MM.1S (cell line): Measurements from ENCODE around the gene CMTM4.

Experiments used
- DNase-seq: peaks from one replicate; pipeline ENCODE4 v3.0.0-alpha.2; 2015
- H2AFZ ChIP-seq: fragments of 300-600 bp; sonication (generic); 2 replicates; pipeline ENCODE4 v1.6.0; 2016; ENCODE audit warnings: antibody characterized with exemption, low read length
- H3F3A ChIP-seq: fragments of 300-600 bp; sonication (generic); 2 replicates; pipeline ENCODE4 v1.6.1; 2016; ENCODE audit warnings: mild to moderate bottlenecking, antibody characterized with exemption, low read length, moderate library complexity, mixed read lengths; ENCODE audit not compliant: insufficient read depth
- H3K27ac ChIP-seq: fragments of 300-600 bp; sonication (generic); 2 replicates; pipeline ENCODE4 v1.5.1; 2016; ENCODE audit warnings: mild to moderate bottlenecking, low read length
- H3K27me3 ChIP-seq: fragments of 300-600 bp; sonication (generic); replicated peaks from 2 replicates; pipeline ENCODE4 v1.6.0; 2016; ENCODE audit warnings: low read length; ENCODE audit not compliant: insufficient read depth
- H3K36me3 ChIP-seq: fragments of 300-600 bp; sonication (generic); replicated peaks from 2 replicates; pipeline ENCODE4 v1.6.1; 2016; ENCODE audit warnings: mild to moderate bottlenecking, low read length, mixed read lengths; ENCODE audit not compliant: insufficient read depth
- H3K4me1 ChIP-seq: fragments of 300-600 bp; sonication (generic); 2 replicates; pipeline ENCODE4 v1.6.1; 2016; ENCODE audit warnings: low read length, mixed read lengths
- H3K4me2 ChIP-seq: fragments of 300-600 bp; sonication (generic); 2 replicates; pipeline ENCODE4 v1.6.0; 2016; ENCODE audit warnings: low read depth, low read length
- H3K4me3 ChIP-seq: fragments of 300-600 bp; sonication (generic); 2 replicates; pipeline ENCODE4 v1.5.1; 2016; ENCODE audit warnings: low read length, mixed read lengths
- H3K79me2 ChIP-seq: fragments of 300-600 bp; sonication (generic); 2 replicates; pipeline ENCODE4 v1.6.1; 2016; ENCODE audit warnings: mixed run types, low read length, mixed read lengths
- H3K9ac ChIP-seq: fragments of 300-600 bp; sonication (generic); 2 replicates; pipeline ENCODE4 v1.6.1; 2016; ENCODE audit warnings: low read length, mixed read lengths
- H3K9me2 ChIP-seq: fragments of 300-600 bp; sonication (generic); replicated peaks from 2 replicates; pipeline ENCODE4 v1.6.1; 2016; ENCODE audit warnings: mild to moderate bottlenecking, low read length, mixed read lengths; ENCODE audit not compliant: insufficient read depth
- H3K9me3 ChIP-seq: fragments of 300-600 bp; sonication (generic); replicated peaks from 2 replicates; pipeline ENCODE4 v1.6.1; 2016; ENCODE audit warnings: mild to moderate bottlenecking, low read length, mixed read lengths; ENCODE audit not compliant: insufficient read depth
- H4K20me1 ChIP-seq: fragments of 300-600 bp; sonication (generic); 2 replicates; pipeline ENCODE4 v1.6.1; 2016; ENCODE audit warnings: mild to moderate bottlenecking, low read length, moderate library complexity, mixed read lengths; ENCODE audit not compliant: insufficient read depth
- CTCF ChIP-seq: fragments of 300-600 bp; sonication (generic); IDR thresholded peaks from 2 replicates; pipeline ENCODE4 v1.5.1; 2016; ENCODE audit warnings: antibody characterized with exemption, low read length, mixed read lengths
- EZH2 ChIP-seq: fragments of 300-600 bp; sonication (generic); optimal IDR thresholded peaks from 2 replicates; pipeline ENCODE3; 2017; ENCODE audit warnings: low read depth, mild to moderate bottlenecking, antibody characterized with exemption, low read length, mixed read lengths
- EZH2phosphoT487 ChIP-seq: fragments of 300-600 bp; sonication (generic); IDR thresholded peaks from 2 replicates; pipeline ENCODE4 v1.6.1; 2018; ENCODE audit warnings: antibody characterized with exemption, low read length

CMTM4 gene

GRCh38 chr16:66566051-66566901, 130.3 kb downstream of the CMTM4 start, which contains the start of gene CMTM1:
CMTM1 (plus strand) TSS chr16:66566439; CDS start chr16:66566514, 75 bp downstream.
- Histone ChIP-seq H3K9me2 (no peaks in the 10 kb centered on the region), H3K36me3 (peaks cover 18% of the 10 kb centered on the region), H3K79me2 (peaks cover 48% of the 10 kb centered on the region), H3K4me2 (no peak within 1 kb of the TSS), H3K4me1 (no peaks in the 10 kb centered on the region), H3K4me3 (no peak within 1 kb of the TSS), H3K9me3 (no peaks in the 10 kb centered on the region), H3K9ac (no peak within 1 kb of the TSS), H2AFZ (no peak within 1 kb of the TSS), H3K27ac (no peak within 1 kb of the TSS), H4K20me1 (no peaks in the 10 kb centered on the region), H3F3A (0 out of 2 replicates have a peak, but pooled peaks cover 5% of the 10 kb centered on the region), H3K27me3 (no peaks in the 10 kb centered on the region)
- no peak for DNase-seq
- TF ChIP-seq CTCF (no peak), EZH2 (no peak), EZH2phosphoT487 (no peak)
